Measurements from ENCODE around the gene WDR82.

WDR82 gene

DNA sequence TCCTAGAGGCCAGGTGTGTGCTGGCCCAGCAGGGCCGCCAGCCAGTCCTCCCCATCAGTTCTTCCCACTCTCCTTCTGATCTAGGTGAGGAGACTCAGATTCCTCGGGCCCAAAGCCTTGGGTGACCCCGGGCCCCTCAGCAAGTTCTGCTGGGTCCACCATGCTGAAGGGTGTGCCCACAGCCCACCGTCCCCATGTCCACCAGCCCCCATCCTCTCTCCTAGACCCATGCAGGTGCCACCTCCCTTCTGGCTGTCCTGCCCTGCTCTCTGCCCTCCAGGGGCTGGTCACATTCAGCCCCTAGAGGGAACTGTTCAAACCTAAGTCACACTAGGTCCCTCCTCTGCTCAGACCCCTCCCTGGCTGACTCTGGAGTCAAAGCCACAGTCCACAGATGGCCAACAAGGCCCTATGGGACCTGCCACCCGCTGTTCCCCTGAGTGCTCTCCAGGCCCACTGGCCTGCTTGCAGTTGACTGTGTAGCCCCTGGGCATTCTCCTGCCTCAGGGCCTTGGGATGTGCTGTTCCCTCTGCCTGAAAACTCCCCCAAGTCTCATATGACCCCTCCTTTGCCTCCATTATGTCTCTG is 52.1 kb downstream of the WDR82 start:
- in situ Hi-C loops (cut with MboI; ENCODE audit: low sequenced_read_pairs), result no loop called here

- in situ Hi-C loops (cut with MboI; ENCODE audit: low sequenced_read_pairs), result no loop called here
Measured at GRCh38 chr3:52225452-52226228, 52.8 kb downstream of the WDR82 start, which contains the start of gene TLR9. Gene TLR9, minus strand, starts transcription at chr3:52225645. Its CDS starts 116 bp downstream, at chr3:52225529.

GRCh38 chr3:52223449-52224408 is 54.7 kb downstream of the WDR82 start:
- in situ Hi-C loops (cut with MboI; ENCODE audit: low sequenced_read_pairs), result no loop called here

GRCh38 chr3:52222319-52223221 is 55.9 kb downstream of the WDR82 start:
- in situ Hi-C loops (cut with MboI; ENCODE audit: low sequenced_read_pairs), result no loop called here

GRCh38 chr3:52221563-52222318 is 56.7 kb downstream of the WDR82 start:
- in situ Hi-C loops (cut with MboI; ENCODE audit: low sequenced_read_pairs), result no loop called here

- in situ Hi-C loops (cut with MboI; ENCODE audit: low sequenced_read_pairs), result no loop called here
Measured at GRCh38 chr3:52221141-52221562, 57.3 kb downstream of the WDR82 start.

DNA sequence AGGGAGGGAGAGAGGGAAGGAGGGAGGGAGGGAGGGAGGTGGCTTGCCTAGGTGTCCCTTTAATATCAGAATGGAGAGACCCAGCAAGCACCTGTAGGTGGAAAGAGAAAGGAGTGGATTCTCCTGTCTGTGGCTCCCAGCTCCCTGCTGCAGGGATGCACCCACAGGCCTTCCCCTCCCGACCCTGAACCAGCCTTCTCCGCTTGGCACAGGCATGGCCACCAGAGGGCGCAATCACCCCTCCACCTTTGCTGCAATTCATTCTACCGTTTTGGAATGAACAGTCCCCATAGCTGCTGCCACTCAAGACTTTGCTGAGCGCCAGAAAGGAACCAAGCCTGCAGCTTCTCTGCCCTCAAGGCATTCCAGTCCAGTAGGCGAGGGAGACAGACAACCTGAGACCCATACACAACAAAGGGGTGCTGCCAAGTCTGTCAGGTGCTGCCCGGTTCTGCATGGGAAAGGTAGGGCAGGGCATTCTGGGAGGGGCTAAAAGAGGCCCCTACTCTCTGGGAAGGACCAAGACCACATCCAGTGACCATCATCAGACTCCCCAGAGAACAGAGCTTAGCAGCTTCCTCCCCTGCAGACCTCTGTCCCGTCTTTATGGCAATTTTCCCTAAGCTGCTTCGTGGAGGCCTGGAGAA is 57.9 kb downstream of the WDR82 start:
- in situ Hi-C loops (cut with MboI; ENCODE audit: low sequenced_read_pairs), result no loop called here

DNA sequence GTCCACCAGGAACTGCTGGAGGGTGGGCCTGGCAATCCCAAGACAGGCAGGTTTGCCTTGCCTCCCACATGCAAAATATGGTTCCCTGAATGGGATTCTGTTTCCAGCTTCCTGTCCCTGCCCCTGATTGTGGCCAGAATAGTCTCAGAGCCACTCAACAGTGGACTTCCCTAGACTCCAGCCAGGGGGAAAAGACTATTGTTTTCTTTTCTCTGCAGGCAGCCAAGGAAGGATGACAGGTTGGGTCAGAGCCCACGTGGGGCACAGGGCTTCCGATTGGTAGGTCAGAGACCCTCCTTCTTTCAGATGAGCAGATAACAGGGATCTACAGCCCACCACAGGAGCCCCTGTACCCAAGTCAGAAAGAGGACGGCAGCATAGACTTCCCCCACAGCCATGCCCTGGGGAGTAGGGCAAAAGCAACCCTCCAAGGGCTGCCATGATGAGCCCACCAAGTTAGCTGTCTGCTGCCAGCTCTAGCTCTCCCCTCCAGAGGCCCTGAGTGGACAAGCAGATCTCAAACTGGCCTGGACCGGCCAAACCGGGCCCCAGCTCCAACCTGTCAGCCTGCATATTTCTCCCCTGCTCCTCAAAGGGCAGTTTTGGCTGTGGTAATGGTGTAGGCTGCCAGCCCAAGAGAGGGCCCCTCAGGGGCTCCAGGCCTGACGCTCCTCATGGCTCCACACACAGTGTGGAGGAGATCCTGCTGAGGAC is 59.4 kb downstream of the WDR82 start:
- in situ Hi-C loops (cut with MboI; ENCODE audit: low sequenced_read_pairs), result no loop called here

DNA sequence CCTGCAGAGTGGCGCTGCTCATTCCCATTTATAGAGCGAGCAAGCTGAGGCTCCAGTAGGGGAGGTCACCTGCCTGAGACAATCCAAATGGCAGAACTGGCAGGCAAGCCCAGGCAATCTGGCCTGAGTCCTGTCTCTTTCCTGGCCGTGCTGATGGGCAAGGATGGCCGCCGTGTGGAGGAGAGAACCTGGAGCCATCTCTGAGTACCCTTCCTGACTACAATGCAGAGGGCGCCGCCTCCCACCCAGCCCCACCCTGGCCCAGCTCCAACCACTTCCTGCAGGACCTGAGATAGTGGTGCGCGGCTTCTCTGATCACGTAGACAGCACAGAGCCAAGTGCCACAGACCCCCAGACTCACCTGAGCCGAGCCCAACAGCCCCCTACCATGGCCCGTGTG is 60.0 kb downstream of the WDR82 start:
- in situ Hi-C loops (cut with MboI; ENCODE audit: low sequenced_read_pairs), result no loop called here

- in situ Hi-C loops (cut with MboI; ENCODE audit: low sequenced_read_pairs), result no loop called here
Measured at GRCh38 chr3:52218026-52218425, 60.4 kb downstream of the WDR82 start.

- in situ Hi-C loops (cut with MboI; ENCODE audit: low sequenced_read_pairs), result no loop called here
Measured at GRCh38 chr3:52217409-52217805, 61.0 kb downstream of the WDR82 start.

DNA sequence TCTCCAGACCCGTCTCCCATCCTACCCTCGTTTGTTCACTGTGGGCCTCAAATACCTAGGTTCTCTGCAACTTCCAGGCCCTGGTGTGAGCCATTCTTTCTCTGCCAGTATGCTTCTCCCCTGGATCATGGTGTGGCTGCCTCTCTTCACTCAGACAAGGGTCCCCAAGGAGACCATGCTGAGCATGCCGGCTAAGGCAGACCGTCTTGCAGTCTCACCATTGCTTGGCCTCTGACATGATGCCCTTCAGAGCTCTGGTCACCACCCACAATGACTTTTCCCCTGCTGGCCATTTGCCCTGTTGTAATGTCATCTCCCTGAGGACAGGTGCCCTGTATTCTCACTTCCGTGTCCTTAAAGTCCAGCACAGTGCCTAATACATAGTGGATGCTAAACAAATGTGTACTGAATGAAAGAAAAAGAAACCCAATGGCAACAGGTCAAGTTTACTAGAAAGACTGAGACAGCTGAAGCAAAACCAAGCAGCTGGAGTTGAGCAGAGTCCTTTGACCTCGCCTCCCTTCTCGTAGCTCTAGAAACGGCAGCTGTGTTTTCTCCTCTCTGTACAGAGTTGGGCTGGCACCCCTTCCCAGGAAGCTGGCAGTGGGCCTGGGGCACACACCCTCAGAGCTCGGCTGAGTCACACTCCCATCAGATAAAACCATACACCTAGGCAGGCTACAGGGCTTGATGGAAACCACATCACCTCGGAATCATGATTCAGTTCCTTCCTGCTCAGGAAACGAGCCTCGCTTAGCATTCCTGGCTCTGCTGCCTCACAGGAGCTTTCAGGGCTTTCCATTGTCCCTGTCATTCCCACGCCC is 61.7 kb downstream of the WDR82 start:
- in situ Hi-C loops (cut with MboI; ENCODE audit: low sequenced_read_pairs), result no loop called here

- in situ Hi-C loops (cut with MboI; ENCODE audit: low sequenced_read_pairs), result no loop called here
Measured at GRCh38 chr3:52215351-52215750, 63.1 kb downstream of the WDR82 start.

DNA sequence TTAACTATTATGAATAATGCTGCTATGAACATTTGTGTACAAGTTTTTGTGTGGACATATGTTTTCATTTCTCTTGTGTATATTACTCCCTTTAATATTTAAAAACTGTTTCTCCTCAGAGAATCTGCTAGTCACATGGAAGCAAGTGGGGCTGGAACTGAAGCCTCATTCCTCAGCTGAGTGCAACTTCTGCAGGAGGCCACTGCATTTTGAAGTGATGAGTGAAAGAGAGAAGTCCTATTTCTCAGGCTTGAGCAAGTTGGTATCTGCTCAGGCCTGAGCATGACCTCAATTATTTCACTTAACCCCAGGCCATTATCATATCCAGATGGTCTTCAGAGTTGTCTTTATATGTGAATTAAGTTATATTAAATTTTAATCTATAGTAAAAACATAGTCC is 64.5 kb downstream of the WDR82 start:
- in situ Hi-C loops (cut with MboI; ENCODE audit: low sequenced_read_pairs), result no loop called here

GRCh38 chr3:52213005-52213404 is 65.4 kb downstream of the WDR82 start:
- in situ Hi-C loops (cut with MboI; ENCODE audit: low sequenced_read_pairs), result no loop called here

DNA sequence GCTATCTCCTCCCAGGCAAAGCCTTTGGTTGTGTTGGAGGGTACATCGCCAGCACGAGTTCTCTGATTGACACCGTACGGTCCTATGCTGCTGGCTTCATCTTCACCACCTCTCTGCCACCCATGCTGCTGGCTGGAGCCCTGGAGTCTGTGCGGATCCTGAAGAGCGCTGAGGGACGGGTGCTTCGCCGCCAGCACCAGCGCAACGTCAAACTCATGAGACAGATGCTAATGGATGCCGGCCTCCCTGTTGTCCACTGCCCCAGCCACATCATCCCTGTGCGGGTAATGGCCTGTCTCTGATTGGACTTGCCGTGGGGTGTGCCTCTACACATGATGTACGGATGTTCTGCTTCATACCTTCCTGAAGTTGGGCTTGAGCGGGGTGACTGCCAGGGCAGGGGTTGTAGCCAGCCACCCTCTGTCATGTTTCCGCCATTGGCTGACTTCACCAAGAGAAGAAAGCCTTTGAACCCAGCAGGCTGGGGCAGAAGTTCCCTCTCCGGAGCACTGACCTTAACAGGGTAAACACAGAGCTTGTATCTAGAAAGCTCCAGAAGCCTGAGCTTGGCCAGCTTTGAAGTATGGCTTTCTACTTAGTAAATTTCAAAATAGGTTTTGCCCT is 67.1 kb downstream of the WDR82 start:
- in situ Hi-C loops (cut with MboI; ENCODE audit: low sequenced_read_pairs), result no loop called here

- in situ Hi-C loops (cut with MboI; ENCODE audit: low sequenced_read_pairs), result no loop called here
Measured at GRCh38 chr3:52210550-52211046, 67.9 kb downstream of the WDR82 start.

Data from HL-60/S4 (cell line).